Ovary (tissue), 9 donors: Measurements from ENCODE around the gene NPFFR1. TPM values are rescaled to one million over a fixed set of nuclear protein-coding genes. Genes with fewer than 3 reads are reported as not detected.

Source experiments
- DNase-seq, 5 donors: peaks; one replicate each; pipeline ENCODE4 v3.0.0-alpha.2; 2019 to 2020
- H3K27ac ChIP-seq, 2 donors: fragments of 200-600 bp; one replicate each; pipeline versions ENCODE4 v1.5.1 to v1.8.0; 2019 to 2022
- H3K27me3 ChIP-seq: fragments of 200-600 bp; one replicate; pipeline ENCODE4 v1.8.0; 2022
- H3K36me3 ChIP-seq: fragments of 200-600 bp; sonication (generic); one replicate; pipeline ENCODE4 v1.5.1; 2019
- H3K4me1 ChIP-seq: one replicate; pipeline ENCODE4 v1.8.1; 2013; ENCODE audit warnings: mild to moderate bottlenecking, moderate library complexity; ENCODE audit not compliant: insufficient read depth
- H3K4me3 ChIP-seq: fragments of 200-600 bp; sonication (generic); one replicate; pipeline ENCODE4 v1.5.1; 2017
- H3K9me3 ChIP-seq, 2 donors: fragments of 200-600 bp in 1 of 2; sonication (generic) in 1 of 2; one replicate each; pipeline versions ENCODE4 v1.5.1 to v1.8.1; 2013 to 2019; ENCODE audit warnings: mild to moderate bottlenecking in 1 of 2, moderate library complexity in 1 of 2
- CTCF ChIP-seq, 3 donors: fragments of 450-650 bp in 2 of 3; fragments of 200-600 bp in 1 of 3; IDR thresholded peaks; one replicate each; pipeline versions ENCODE4 v1.5.1 to v1.8.0; 2016 to 2022; ENCODE audit warnings: antibody characterized with exemption in 3 of 3, mild to moderate bottlenecking in 1 of 3
- EP300 ChIP-seq: sonication (generic); formaldehyde crosslinking; IDR thresholded peaks from one replicate; pipeline ENCODE4 v1.6.1; 2017; ENCODE audit warnings: antibody characterized with exemption
- POLR2A ChIP-seq: fragments of 450-650 bp; IDR thresholded peaks from one replicate; pipeline ENCODE4 v1.6.1; 2017; ENCODE audit warnings: antibody characterized with exemption, mild to moderate bottlenecking, moderate library complexity
- WGBS, 3 donors: extraction: QIAGEN DNeasy Blood & Tissue Kit in 1 of 3; methylation state at CpG; one replicate each; pipeline versions ENCODE4 v1.1.5 to v1.1.7; 2013 to 2017; 5-methylcytosine and 5-hydroxymethylcytosine counted together
- intact Hi-C, 4 donors: fragments of 100-400 bp; cut with DNase I; formaldehyde crosslinking; loops; one replicate each; pipeline versions ENCODE4 v1.11.0 to v1.15.1; 2022 to 2023
- polyA plus RNA-seq, 2 donors: library from polyadenylated mRNA; stranded (reverse); fragments of 200-250 nt in 1 of 2; fragments of 350-450 nt in 1 of 2; fragmentation: Illumina TruSeq in 1 of 2; extraction: RNeasy Lipid Tissue Mini Kit (QIAGEN cat#74804) in 1 of 2; gene quantifications; one replicate each; pipeline ENCODE4 v1.2.3, GENCODE V29; 2013 to 2014
- total RNA-seq, 7 donors: library from RNA; depleted of rRNA in 2 of 7; stranded (reverse); fragments of >200 nt in 2 of 7; fragmentation: NEBNext Ultra II Directional in 3 of 7; extraction: Animal tissue kit (Norgen Biotek cat#: 25700) in 3 of 7; gene quantifications; one replicate each; pipeline versions ENCODE4 v1.1.0 to v1.2.4, GENCODE V29; 2016 to 2023
- donor health status: DM: no; HTN: no; CAD: no; lungs with moderate emphysema.
- donor health status: DM: no; HTN: no; CAD: no.
- donor health status: Bipolar disorder and iron deficiency.
- donor health status: DM: yes; HTN: yes; CAD: no.
- donor health status: DM: no; HTN: no; CAD: no.
- donor health status: DM: yes; HTN: yes; CAD: no.

The NPFFR1 gene
- total and polyA plus RNA-seq, 9 donors = 0.04 to 1.1 (median 0.20) TPM

- intact Hi-C loops = no loop called here
- no peaks in the 10 kb centered on the region for H3K36me3 ChIP-seq
- peaks cover 2% of the 10 kb centered on the region for H3K4me1 ChIP-seq
- H3K27me3 ChIP-seq = no peaks in the 10 kb centered on the region
- no peaks in the 10 kb centered on the region for H3K9me3 ChIP-seq
- H3K4me3 ChIP-seq = no peak overlapping the region
- 87 to 91% (median 89%) methylated on average over 19 of the region's 19 CpGs for WGBS, 3 donors
- H3K27ac ChIP-seq = no peak overlapping the region
- no peak for TF ChIP-seq CTCF (IDR thresholded peaks at IDR 0.05)
- no peak for TF ChIP-seq POLR2A
- no peak for DNase-seq
Observed at GRCh38 chr10:70321897-70322890, 38.4 kb upstream of the NPFFR1 start.

- no peak for DNase-seq
- TF ChIP-seq CTCF (IDR thresholded peaks at IDR 0.05) = no peak
- no peak for TF ChIP-seq POLR2A
- no peak for TF ChIP-seq EP300
- 72 to 89% (median 75%) methylated on average over 5 of the region's 5 CpGs for WGBS, 3 donors
- no peaks in the 10 kb centered on the region for H3K36me3 ChIP-seq
- intact Hi-C loops = no loop called here
- H3K27me3 ChIP-seq = no peaks in the 10 kb centered on the region
- H3K4me3 ChIP-seq = no peak overlapping the region
- H3K27ac ChIP-seq = no peak overlapping the region
- H3K4me1 ChIP-seq = peaks cover 2% of the 10 kb centered on the region
- no peaks in the 10 kb centered on the region for H3K9me3 ChIP-seq
Observed at GRCh38 chr10:70321233-70321632, 37.4 kb upstream of the NPFFR1 start.

GRCh38 chr10:70320751-70321150, 36.9 kb upstream of the NPFFR1 start:
- peaks cover 2% of the 10 kb centered on the region for H3K4me1 ChIP-seq
- 74 to 90% (median 87%) methylated on average over 5 of the region's 5 CpGs for WGBS, 3 donors

GRCh38 chr10:70319824-70320223, 36.0 kb upstream of the NPFFR1 start:
- TF ChIP-seq CTCF (IDR thresholded peaks at IDR 0.05) (no peak), EP300 (no peak), POLR2A (no peak)
- intact Hi-C loops = no loop called here
- Histone ChIP-seq H3K27me3 (no peaks in the 10 kb centered on the region), H3K4me1 (no peaks in the 10 kb centered on the region), H3K4me3 (no peak overlapping the region), H3K27ac (no peak overlapping the region), H3K9me3 (no peaks in the 10 kb centered on the region), H3K36me3 (no peaks in the 10 kb centered on the region)
- WGBS, 3 donors = 73 to 89% (median 84%) methylated on average over 5 of the region's 5 CpGs
- DNase-seq = no peak

More at GRCh38 chr10:70320751-70321150, 36.9 kb upstream of the NPFFR1 start:
- no peaks in the 10 kb centered on the region for H3K9me3 ChIP-seq
- H3K27me3 ChIP-seq = no peaks in the 10 kb centered on the region
- intact Hi-C loops = no loop called here
- H3K4me3 ChIP-seq = no peak overlapping the region
- no peaks in the 10 kb centered on the region for H3K36me3 ChIP-seq
- TF ChIP-seq POLR2A (no peak), EP300 (no peak), CTCF (IDR thresholded peaks at IDR 0.05) (no peak)
- H3K27ac ChIP-seq = no peak overlapping the region
- DNase-seq = no peak
